Measurements from ENCODE around the gene NCSTN.

NCSTN gene

GRCh38 chr1:160325252-160325651 lies 17.9 kb upstream of the NCSTN start:
- H3K27me3 ChIP-seq (ENCODE audit: control insufficient read depth in 2 of 2, insufficient read depth in 2 of 2, low read length in 2 of 2): no peaks in the 10 kb centered on the region
- H3K4me3 ChIP-seq (ENCODE audit: low read length in 2 of 2): no peak overlapping the region
- H3K4me1 ChIP-seq (ENCODE audit: control insufficient read depth in 2 of 2, insufficient read depth in 2 of 2, low read length in 2 of 2): no peaks in the 10 kb centered on the region
- H3K36me3 ChIP-seq (ENCODE audit: control insufficient read depth in 2 of 2, insufficient read depth in 2 of 2, low read length in 2 of 2): peaks cover 58 to 69% of the 10 kb centered on the region in 2 donors
- no peak overlapping the region for H3K27ac ChIP-seq (ENCODE audit: low read depth in 2 of 2, low read length in 2 of 2)
- H3K9ac ChIP-seq (ENCODE audit: low read depth in 1 of 2, low read length in 2 of 2): no peak overlapping the region
- no peaks in the 10 kb centered on the region for H3K9me3 ChIP-seq (ENCODE audit: control insufficient read depth in 2 of 2, low read length in 2 of 2)

- Histone ChIP-seq H3K4me1 (ENCODE audit: control insufficient read depth in 2 of 2, insufficient read depth in 2 of 2, low read length in 2 of 2) (no peaks in the 10 kb centered on the region), H3K36me3 (ENCODE audit: control insufficient read depth in 2 of 2, insufficient read depth in 2 of 2, low read length in 2 of 2) (peaks cover 66 to 77% of the 10 kb centered on the region in 2 donors), H3K27me3 (ENCODE audit: control insufficient read depth in 2 of 2, insufficient read depth in 2 of 2, low read length in 2 of 2) (no peaks in the 10 kb centered on the region), H3K4me3 (ENCODE audit: low read length in 2 of 2) (no peak overlapping the region), H3K9me3 (ENCODE audit: control insufficient read depth in 2 of 2, low read length in 2 of 2) (no peaks in the 10 kb centered on the region), H3K27ac (ENCODE audit: low read depth in 2 of 2, low read length in 2 of 2) (no peak overlapping the region), H3K9ac (ENCODE audit: low read depth in 1 of 2, low read length in 2 of 2) (no peak overlapping the region)
These were observed 16.8 kb upstream of the NCSTN start for GRCh38 chr1:160326418-160326817.

DNA sequence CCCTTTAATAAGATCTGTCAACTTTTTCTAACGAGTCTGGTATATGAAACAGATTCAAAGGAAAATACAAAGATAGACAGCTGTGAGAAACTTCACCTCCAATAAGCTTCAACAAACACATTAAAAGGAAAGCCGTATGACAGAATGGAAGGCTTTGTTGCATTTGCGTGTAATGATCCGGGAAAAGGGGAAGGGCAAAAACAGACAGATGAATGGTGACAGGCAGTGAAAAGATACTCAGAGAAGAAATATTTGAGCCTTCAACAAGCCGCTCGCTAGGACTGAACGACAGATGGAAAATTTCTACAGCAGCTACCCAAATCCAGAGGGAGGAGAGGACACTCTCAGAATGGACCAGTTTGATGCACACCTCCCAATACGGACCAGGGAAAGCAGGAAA lies 15.0 kb upstream of the NCSTN start:
- no peaks in the 10 kb centered on the region for H3K4me1 ChIP-seq (ENCODE audit: control insufficient read depth in 2 of 2, insufficient read depth in 2 of 2, low read length in 2 of 2)
- H3K27ac ChIP-seq (ENCODE audit: low read depth in 2 of 2, low read length in 2 of 2): no peak overlapping the region
- H3K27me3 ChIP-seq (ENCODE audit: control insufficient read depth in 2 of 2, insufficient read depth in 2 of 2, low read length in 2 of 2): no peaks in the 10 kb centered on the region
- H3K9me3 ChIP-seq (ENCODE audit: control insufficient read depth in 2 of 2, low read length in 2 of 2): no peaks in the 10 kb centered on the region
- no peak overlapping the region for H3K4me3 ChIP-seq (ENCODE audit: low read length in 2 of 2)
- peaks cover 68 to 80% of the 10 kb centered on the region in 2 donors for H3K36me3 ChIP-seq (ENCODE audit: control insufficient read depth in 2 of 2, insufficient read depth in 2 of 2, low read length in 2 of 2)
- H3K9ac ChIP-seq (ENCODE audit: low read depth in 1 of 2, low read length in 2 of 2): no peak overlapping the region

GRCh38 chr1:160330119-160330518 lies 13.1 kb upstream of the NCSTN start:
- H3K27me3 ChIP-seq (ENCODE audit: control insufficient read depth in 2 of 2, insufficient read depth in 2 of 2, low read length in 2 of 2): no peaks in the 10 kb centered on the region
- no peak overlapping the region for H3K27ac ChIP-seq (ENCODE audit: low read depth in 2 of 2, low read length in 2 of 2)
- peaks cover 80 to 82% of the 10 kb centered on the region in 2 donors for H3K36me3 ChIP-seq (ENCODE audit: control insufficient read depth in 2 of 2, insufficient read depth in 2 of 2, low read length in 2 of 2)
- H3K9ac ChIP-seq (ENCODE audit: low read depth in 1 of 2, low read length in 2 of 2): no peak overlapping the region
- no peak overlapping the region for H3K4me3 ChIP-seq (ENCODE audit: low read length in 2 of 2)
- H3K4me1 ChIP-seq (ENCODE audit: control insufficient read depth in 2 of 2, insufficient read depth in 2 of 2, low read length in 2 of 2): no peaks in the 10 kb centered on the region
- no peaks in the 10 kb centered on the region for H3K9me3 ChIP-seq (ENCODE audit: control insufficient read depth in 2 of 2, low read length in 2 of 2)

DNA sequence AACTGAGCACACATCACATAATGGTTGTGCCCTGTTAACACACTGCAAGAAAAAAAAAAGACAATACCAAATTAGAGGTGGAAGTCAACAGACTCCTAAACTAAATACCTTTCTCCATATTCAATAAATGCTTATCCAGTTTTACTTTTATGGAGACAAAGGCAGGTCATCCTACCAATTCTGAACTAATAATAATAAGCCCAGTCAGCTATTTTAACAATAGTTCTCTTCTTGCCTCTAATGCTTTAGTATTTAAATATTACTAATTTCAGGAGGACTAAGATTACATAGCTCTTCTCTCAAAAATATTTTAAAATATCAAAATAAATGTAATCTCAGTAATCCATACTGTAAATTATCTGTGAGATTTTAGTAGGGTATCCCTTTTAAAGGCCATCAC lies 10.7 kb upstream of the NCSTN start:
- no peak overlapping the region for H3K4me3 ChIP-seq (ENCODE audit: low read length in 2 of 2)
- no peak overlapping the region for H3K9ac ChIP-seq (ENCODE audit: low read depth in 1 of 2, low read length in 2 of 2)
- H3K4me1 ChIP-seq (ENCODE audit: control insufficient read depth in 2 of 2, insufficient read depth in 2 of 2, low read length in 2 of 2): no peaks in the 10 kb centered on the region
- peaks cover 65 to 78% of the 10 kb centered on the region in 2 donors for H3K36me3 ChIP-seq (ENCODE audit: control insufficient read depth in 2 of 2, insufficient read depth in 2 of 2, low read length in 2 of 2)
- no peaks in the 10 kb centered on the region for H3K9me3 ChIP-seq (ENCODE audit: control insufficient read depth in 2 of 2, low read length in 2 of 2)
- H3K27me3 ChIP-seq (ENCODE audit: control insufficient read depth in 2 of 2, insufficient read depth in 2 of 2, low read length in 2 of 2): no peaks in the 10 kb centered on the region
- no peak overlapping the region for H3K27ac ChIP-seq (ENCODE audit: low read depth in 2 of 2, low read length in 2 of 2)

GRCh38 chr1:160338580-160338979 lies 4.6 kb upstream of the NCSTN start:
- peaks cover 31 to 50% of the 10 kb centered on the region in 2 donors for H3K36me3 ChIP-seq (ENCODE audit: control insufficient read depth in 2 of 2, insufficient read depth in 2 of 2, low read length in 2 of 2)

GRCh38 chr1:160340146-160340545 lies 3.0 kb upstream of the NCSTN start:
- Histone ChIP-seq H3K4me1 (ENCODE audit: control insufficient read depth in 2 of 2, insufficient read depth in 2 of 2, low read length in 2 of 2) (peaks cover 23 to 24% of the 10 kb centered on the region in 2 donors), H3K27me3 (ENCODE audit: control insufficient read depth in 2 of 2, insufficient read depth in 2 of 2, low read length in 2 of 2) (no peaks in the 10 kb centered on the region), H3K36me3 (ENCODE audit: control insufficient read depth in 2 of 2, insufficient read depth in 2 of 2, low read length in 2 of 2) (peaks cover 23 to 39% of the 10 kb centered on the region in 2 donors), H3K9ac (ENCODE audit: low read depth in 1 of 2, low read length in 2 of 2) (no peak overlapping the region), H3K4me3 (ENCODE audit: low read length in 2 of 2) (no peak overlapping the region), H3K9me3 (ENCODE audit: control insufficient read depth in 2 of 2, low read length in 2 of 2) (no peaks in the 10 kb centered on the region), H3K27ac (ENCODE audit: low read depth in 2 of 2, low read length in 2 of 2) (no peak overlapping the region)

More at GRCh38 chr1:160338580-160338979, 4.6 kb upstream of the NCSTN start:
- H3K27ac ChIP-seq (ENCODE audit: low read depth in 2 of 2, low read length in 2 of 2): no peak overlapping the region
- H3K4me3 ChIP-seq (ENCODE audit: low read length in 2 of 2): no peak overlapping the region
- no peaks in the 10 kb centered on the region for H3K27me3 ChIP-seq (ENCODE audit: control insufficient read depth in 2 of 2, insufficient read depth in 2 of 2, low read length in 2 of 2)
- H3K9ac ChIP-seq (ENCODE audit: low read depth in 1 of 2, low read length in 2 of 2): no peak overlapping the region
- no peaks in the 10 kb centered on the region for H3K9me3 ChIP-seq (ENCODE audit: control insufficient read depth in 2 of 2, low read length in 2 of 2)
- peaks cover 15 to 18% of the 10 kb centered on the region in 2 donors for H3K4me1 ChIP-seq (ENCODE audit: control insufficient read depth in 2 of 2, insufficient read depth in 2 of 2, low read length in 2 of 2)

DNA sequence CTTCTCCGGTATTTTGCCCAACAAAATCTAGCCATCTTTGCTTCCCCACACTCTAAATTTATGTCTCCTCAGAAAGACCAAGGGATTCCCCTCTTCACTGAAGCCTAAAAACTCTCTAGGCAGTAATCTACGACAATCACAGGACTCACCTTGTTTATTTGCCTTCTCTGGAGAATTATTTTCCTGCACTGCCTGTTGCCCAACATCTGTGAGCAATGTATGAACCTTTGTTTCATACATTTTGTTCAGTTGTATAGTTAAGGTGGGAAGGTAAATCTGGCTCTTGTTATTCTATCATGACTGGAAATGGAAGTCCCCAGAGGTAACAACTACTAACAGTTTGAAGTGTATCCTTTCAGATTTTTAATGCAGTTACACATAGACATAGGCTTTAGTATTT lies 2.3 kb upstream of the NCSTN start:
- H3K36me3 ChIP-seq (ENCODE audit: control insufficient read depth in 2 of 2, insufficient read depth in 2 of 2, low read length in 2 of 2): peaks cover 28 to 38% of the 10 kb centered on the region in 2 donors
- no peak overlapping the region for H3K27ac ChIP-seq (ENCODE audit: low read depth in 2 of 2, low read length in 2 of 2)

GRCh38 chr1:160342526-160342925 lies 657 bp upstream of the NCSTN start:
- Histone ChIP-seq H3K9ac (ENCODE audit: low read depth in 1 of 2, low read length in 2 of 2) (peak overlapping the region; percentile 97 to 99), H3K36me3 (ENCODE audit: control insufficient read depth in 2 of 2, insufficient read depth in 2 of 2, low read length in 2 of 2) (peaks cover 30 to 37% of the 10 kb centered on the region in 2 donors), H3K9me3 (ENCODE audit: control insufficient read depth in 2 of 2, low read length in 2 of 2) (no peaks in the 10 kb centered on the region), H3K27ac (ENCODE audit: low read depth in 2 of 2, low read length in 2 of 2) (peak overlapping the region; percentile 87 to 91), H3K4me3 (ENCODE audit: low read length in 2 of 2) (peak overlapping the region; percentile 92 to 99), H3K4me1 (ENCODE audit: control insufficient read depth in 2 of 2, insufficient read depth in 2 of 2, low read length in 2 of 2) (peaks cover 23 to 29% of the 10 kb centered on the region in 2 donors), H3K27me3 (ENCODE audit: control insufficient read depth in 2 of 2, insufficient read depth in 2 of 2, low read length in 2 of 2) (no peaks in the 10 kb centered on the region)

More for the DNA sequence above, 2.3 kb upstream of the NCSTN start:
- Histone ChIP-seq H3K9me3 (ENCODE audit: control insufficient read depth in 2 of 2, low read length in 2 of 2) (no peaks in the 10 kb centered on the region), H3K4me3 (ENCODE audit: low read length in 2 of 2) (no peak overlapping the region), H3K4me1 (ENCODE audit: control insufficient read depth in 2 of 2, insufficient read depth in 2 of 2, low read length in 2 of 2) (peaks cover 23 to 24% of the 10 kb centered on the region in 2 donors), H3K27me3 (ENCODE audit: control insufficient read depth in 2 of 2, insufficient read depth in 2 of 2, low read length in 2 of 2) (no peaks in the 10 kb centered on the region), H3K9ac (ENCODE audit: low read depth in 1 of 2, low read length in 2 of 2) (no peak overlapping the region)

DNA sequence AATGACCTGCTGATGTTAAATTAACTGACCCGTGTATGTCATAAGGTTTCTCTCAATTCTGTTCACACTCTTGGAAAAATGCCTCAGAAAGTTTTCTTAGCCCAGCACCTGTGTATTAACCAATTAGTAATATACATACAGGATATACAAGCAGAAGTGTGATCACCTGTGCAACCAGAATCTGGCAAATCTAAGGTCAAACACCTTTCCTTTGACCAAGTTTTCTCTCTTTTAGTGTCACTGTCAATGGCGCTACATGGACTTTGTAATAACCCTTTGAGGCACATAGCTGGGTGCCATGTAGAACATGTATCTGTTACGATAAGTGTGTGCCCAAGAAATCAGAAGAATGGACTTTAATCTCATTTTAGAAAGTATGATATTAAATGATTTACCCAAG lies 1.1 kb downstream of the NCSTN start:
- H3K36me3 ChIP-seq (ENCODE audit: control insufficient read depth in 2 of 2, insufficient read depth in 2 of 2, low read length in 2 of 2): peaks cover 35 to 38% of the 10 kb centered on the region in 2 donors
- H3K4me1 ChIP-seq (ENCODE audit: control insufficient read depth in 2 of 2, insufficient read depth in 2 of 2, low read length in 2 of 2): peaks cover 23 to 29% of the 10 kb centered on the region in 2 donors
- H3K27me3 ChIP-seq (ENCODE audit: control insufficient read depth in 2 of 2, insufficient read depth in 2 of 2, low read length in 2 of 2): no peaks in the 10 kb centered on the region
- H3K9me3 ChIP-seq (ENCODE audit: control insufficient read depth in 2 of 2, low read length in 2 of 2): no peaks in the 10 kb centered on the region
- H3K4me3 ChIP-seq (ENCODE audit: low read length in 2 of 2): peak overlapping the region; percentile 92 to 99
- H3K9ac ChIP-seq (ENCODE audit: low read depth in 1 of 2, low read length in 2 of 2): peak overlapping the region in 1 of 2 donors; percentile 99
- no peak overlapping the region for H3K27ac ChIP-seq (ENCODE audit: low read depth in 2 of 2, low read length in 2 of 2)

DNA sequence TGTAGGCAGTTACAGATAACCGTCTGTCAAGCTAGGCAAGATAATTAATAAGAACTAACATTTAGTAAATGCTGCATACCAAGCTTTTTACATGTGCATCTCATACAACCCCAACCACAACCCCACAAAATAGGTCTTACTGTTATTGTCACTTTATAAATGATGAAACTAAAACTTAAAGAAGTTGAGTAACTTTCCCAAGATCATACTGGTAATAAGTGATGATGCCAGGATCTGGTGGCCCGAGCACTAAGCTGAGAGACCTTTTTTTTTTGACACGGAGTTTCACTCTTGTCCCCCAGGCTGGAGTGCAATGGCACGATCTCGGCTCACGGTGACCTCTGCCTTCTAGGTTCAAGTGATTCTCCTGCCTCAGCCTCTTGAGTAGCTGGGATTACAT lies 1.8 kb downstream of the NCSTN start:
- H3K9me3 ChIP-seq (ENCODE audit: control insufficient read depth in 2 of 2, low read length in 2 of 2): no peaks in the 10 kb centered on the region
- H3K4me3 ChIP-seq (ENCODE audit: low read length in 2 of 2): no peak overlapping the region
- no peaks in the 10 kb centered on the region for H3K27me3 ChIP-seq (ENCODE audit: control insufficient read depth in 2 of 2, insufficient read depth in 2 of 2, low read length in 2 of 2)
- no peak overlapping the region for H3K9ac ChIP-seq (ENCODE audit: low read depth in 1 of 2, low read length in 2 of 2)
- peaks cover 23 to 29% of the 10 kb centered on the region in 2 donors for H3K4me1 ChIP-seq (ENCODE audit: control insufficient read depth in 2 of 2, insufficient read depth in 2 of 2, low read length in 2 of 2)
- no peak overlapping the region for H3K27ac ChIP-seq (ENCODE audit: low read depth in 2 of 2, low read length in 2 of 2)
- peaks cover 36 to 38% of the 10 kb centered on the region in 2 donors for H3K36me3 ChIP-seq (ENCODE audit: control insufficient read depth in 2 of 2, insufficient read depth in 2 of 2, low read length in 2 of 2)
